Caco-2 (cell line): ENCODE results near the gene EHD1. TPM values are rescaled to one million over a fixed set of nuclear protein-coding genes. Genes with fewer than 3 reads are reported as not detected.

ENCODE experiments used
- BruUV-seq: library from RNA; stranded (reverse); fragments of 400-500 nt; replicated peaks from 2 replicates; lab custom pipeline; 2021; lab: Mats Ljungman, UMichigan
- CTCF ChIA-PET: fragments of 300-600 bp; sonication (Branson Sonifier 250); formaldehyde crosslinking; loops from one replicate; lab custom pipeline; 2022; ENCODE audit warnings: antibody characterized with exemption; lab: Charles Lee
- POLR2A ChIA-PET: fragments of 300-600 bp; sonication (Branson Sonifier 250); formaldehyde crosslinking; loops from one replicate; lab custom pipeline; 2022; ENCODE audit warnings: antibody characterized with exemption; lab: Charles Lee
- DNase-seq, 2 experiments: peaks; one replicate each; pipeline versions ENCODE4 v3.0.0 to v3.0.0-alpha.2; 2020 to 2022
- H3K27me3 ChIP-seq: replicated peaks from 2 replicates; pipeline ENCODE4 v1.6.0; 2011; ENCODE audit warnings: low read length; ENCODE audit not compliant: control insufficient read depth, insufficient read depth
- H3K36me3 ChIP-seq: 2 replicates; pipeline ENCODE4 v1.5.1; 2011; ENCODE audit warnings: low read length; ENCODE audit not compliant: control insufficient read depth, insufficient read depth
- H3K4me1 ChIP-seq: fragments of 250-450 bp; sonication (Bioruptor Pico); 2 replicates; pipeline ENCODE4 v1.5.1; 2020; ENCODE audit warnings: mild to moderate bottlenecking
- H3K4me3 ChIP-seq: 2 replicates; pipeline ENCODE4 v1.5.1; 2011; ENCODE audit warnings: low read depth, mild to moderate bottlenecking, control low read depth, low read length
- H3K9me3 ChIP-seq: fragments of 250-450 bp; sonication (Bioruptor Pico); 2 replicates; pipeline ENCODE4 v1.5.1; 2020; ENCODE audit warnings: mild to moderate bottlenecking, moderate library complexity
- H3K27ac Mint-ChIP-seq: one replicate; pipeline ENCODE4 v1.8.0; 2022; ENCODE audit warnings: mixed read lengths; ENCODE audit not compliant: unreplicated experiment
- H3K27me3 Mint-ChIP-seq: one replicate; pipeline ENCODE4 v1.8.0; 2022; ENCODE audit warnings: mixed read lengths; ENCODE audit not compliant: insufficient read depth, unreplicated experiment
- H3K36me3 Mint-ChIP-seq: one replicate; pipeline ENCODE4 v1.8.0; 2022; ENCODE audit warnings: mild to moderate bottlenecking, mixed read lengths; ENCODE audit not compliant: insufficient read depth, unreplicated experiment
- H3K4me1 Mint-ChIP-seq: one replicate; pipeline ENCODE4 v1.8.0; 2022; ENCODE audit warnings: low read depth, mixed read lengths; ENCODE audit not compliant: unreplicated experiment
- H3K4me3 Mint-ChIP-seq: one replicate; pipeline ENCODE4 v1.8.0; 2022; ENCODE audit warnings: mild to moderate bottlenecking, moderate library complexity, mixed read lengths; ENCODE audit not compliant: unreplicated experiment
- H3K9me3 Mint-ChIP-seq: one replicate; pipeline ENCODE4 v1.8.0; 2022; ENCODE audit warnings: mixed read lengths; ENCODE audit not compliant: unreplicated experiment
- CTCF ChIP-seq, 2 experiments: fragments of 200-600 bp in 1 of 2; IDR thresholded peaks; 1 replicate in 1 of 2; 2 replicates in 1 of 2; pipeline versions ENCODE4 v1.5.1 to v1.8.0; 2011 to 2022; ENCODE audit warnings: antibody characterized with exemption in 1 of 2, control low read depth in 1 of 2, inconsistent platforms in 1 of 2, low read depth in 1 of 2, low read length in 1 of 2, mild to moderate bottlenecking in 1 of 2, moderate library complexity in 1 of 2; ENCODE audit not compliant: insufficient read depth in 1 of 2, severe bottlenecking in 1 of 2, unreplicated experiment in 1 of 2
- intact Hi-C: fragments of 100-400 bp; cut with micrococcal nuclease; formaldehyde crosslinking; loops from one replicate; pipeline ENCODE4 v1.10.0; 2022; ENCODE audit not compliant: unreplicated experiment
- total RNA-seq: library from RNA; stranded (reverse); gene quantifications from 2 replicates; pipeline ENCODE4 v1.2.3, GENCODE V29; 2022

Gene EHD1
- total RNA-seq, 1 experiment from 2014 or later = 129 TPM

GRCh38 chr11:64882243-64882642 lies 3.8 kb upstream of the EHD1 start:
- ChIA-PET POLR2A (no interaction called here), CTCF (no interaction called here)
- BruUV-seq = no TSS peak
- no peak overlapping the region for H3K4me3 Mint-ChIP-seq
- no peaks in the 10 kb centered on the region for H3K9me3 Mint-ChIP-seq
- no peaks in the 10 kb centered on the region for H3K27me3 Mint-ChIP-seq
- intact Hi-C loops = no loop called here
- TF ChIP-seq CTCF (IDR thresholded peaks at IDR 0.05; ENCODE audit: insufficient read depth in 1 of 2, low read depth in 1 of 2, low read length in 1 of 2, severe bottlenecking in 1 of 2, unreplicated experiment in 1 of 2) = no peak
- Histone ChIP-seq H3K36me3 (no peaks in the 10 kb centered on the region), H3K4me3 (no peak overlapping the region), H3K27me3 (no peaks in the 10 kb centered on the region), H3K9me3 (no peaks in the 10 kb centered on the region), H3K4me1 (peaks cover 32% of the 10 kb centered on the region)
- no peak overlapping the region for H3K27ac Mint-ChIP-seq
- peaks cover 40% of the 10 kb centered on the region for H3K36me3 Mint-ChIP-seq
- DNase-seq = no peak
- H3K4me1 Mint-ChIP-seq = peaks cover 28% of the 10 kb centered on the region

GRCh38 chr11:64881476-64881875 lies 3.1 kb upstream of the EHD1 start:
- Histone ChIP-seq H3K36me3 (0 out of 2 replicates have a peak, but pooled peaks cover under 1% of the 10 kb centered on the region), H3K4me1 (peaks cover 32% of the 10 kb centered on the region), H3K27me3 (no peaks in the 10 kb centered on the region), H3K4me3 (no peak overlapping the region), H3K9me3 (no peaks in the 10 kb centered on the region)
- BruUV-seq = no TSS peak
- Mint-ChIP-seq H3K36me3 (peaks cover 48% of the 10 kb centered on the region), H3K27me3 (no peaks in the 10 kb centered on the region), H3K9me3 (no peaks in the 10 kb centered on the region), H3K27ac (no peak overlapping the region), H3K4me1 (peaks cover 27% of the 10 kb centered on the region), H3K4me3 (no peak overlapping the region)
- no peak for DNase-seq
- CTCF ChIA-PET = no interaction called here
- intact Hi-C loops = no loop called here
- POLR2A ChIA-PET = no interaction called here
- no peak for TF ChIP-seq CTCF (IDR thresholded peaks at IDR 0.05; ENCODE audit: insufficient read depth in 1 of 2, low read depth in 1 of 2, low read length in 1 of 2, severe bottlenecking in 1 of 2, unreplicated experiment in 1 of 2)

- Mint-ChIP-seq H3K36me3 (peaks cover 58% of the 10 kb centered on the region), H3K4me3 (peak overlapping the region; percentile 85), H3K27ac (peak overlapping the region; percentile 29), H3K4me1 (peaks cover 17% of the 10 kb centered on the region), H3K9me3 (no peaks in the 10 kb centered on the region), H3K27me3 (no peaks in the 10 kb centered on the region)
- no peak for DNase-seq
- intact Hi-C loops = no loop called here
- ChIA-PET CTCF (no interaction called here), POLR2A (interaction anchor here (0.6 kb wide), 1 partner anchor 8 kb away, joined by 7 read pairs; no protein-coding TSS in a partner anchor)
- BruUV-seq = no TSS peak
- Histone ChIP-seq H3K4me1 (peaks cover 33% of the 10 kb centered on the region), H3K36me3 (0 out of 2 replicates have a peak, but pooled peaks cover 3% of the 10 kb centered on the region), H3K4me3 (no peak overlapping the region), H3K27me3 (no peaks in the 10 kb centered on the region), H3K9me3 (no peaks in the 10 kb centered on the region)
- TF ChIP-seq CTCF (IDR thresholded peaks at IDR 0.05; ENCODE audit: insufficient read depth in 1 of 2, low read depth in 1 of 2, low read length in 1 of 2, severe bottlenecking in 1 of 2, unreplicated experiment in 1 of 2) = no peak
Measured at GRCh38 chr11:64880240-64881001, 2.0 kb upstream of the EHD1 start.
